Activated naive CD8-positive, alpha-beta T cell treated with anti-CD3 and anti-CD28 coated beads for 36 hours (primary cell): ENCODE results near the gene ATP7A. TPM values are rescaled to one million over a fixed set of nuclear protein-coding genes. Genes with fewer than 3 reads are reported as not detected.
"Not testable (repeated sequence)": the region's sequence is repeated elsewhere in the genome, so short reads cannot be mapped to it uniquely, and the experiment has no call there.

Source experiments
- DNase-seq: peaks from one replicate; pipeline ENCODE4 v3.0.0; 2021
- H3K27ac Mint-ChIP-seq: one replicate; pipeline ENCODE4 v1.8.0; 2022; ENCODE audit warnings: mild to moderate bottlenecking, moderate library complexity, mixed read lengths
- H3K27me3 Mint-ChIP-seq: one replicate; pipeline ENCODE4 v1.8.0; 2022; ENCODE audit warnings: mild to moderate bottlenecking, mixed read lengths
- H3K36me3 Mint-ChIP-seq: one replicate; pipeline ENCODE4 v1.8.0; 2021; ENCODE audit warnings: mild to moderate bottlenecking, mixed read lengths
- H3K4me1 Mint-ChIP-seq: one replicate; pipeline ENCODE4 v1.8.0; 2021; ENCODE audit warnings: mixed read lengths
- H3K4me3 Mint-ChIP-seq: one replicate; pipeline ENCODE4 v1.8.0; 2022; ENCODE audit warnings: mild to moderate bottlenecking, moderate library complexity, mixed read lengths
- H3K9me3 Mint-ChIP-seq: one replicate; pipeline ENCODE4 v1.8.0; 2022; ENCODE audit warnings: mixed read lengths
- total RNA-seq, 2 experiments: library from RNA; stranded (reverse); gene quantifications; one replicate each; pipeline ENCODE4 v1.2.3, GENCODE V29; 2021

The ATP7A gene
- total RNA-seq, 2 experiments from 2014 or later = 6.4 to 7.0 TPM

- no peak overlapping the region for H3K27ac Mint-ChIP-seq
- DNase-seq = no peak
- H3K36me3 Mint-ChIP-seq = peaks cover 7% of the 10 kb centered on the region
- H3K4me1 Mint-ChIP-seq = peaks cover 13% of the 10 kb centered on the region
- no peaks in the 10 kb centered on the region for H3K9me3 Mint-ChIP-seq
- no peak overlapping the region for H3K4me3 Mint-ChIP-seq
- no peaks in the 10 kb centered on the region for H3K27me3 Mint-ChIP-seq
These were observed 15.3 kb downstream of the ATP7A start for GRCh38 chrX:77925764-77926163.

GRCh38 chrX:77930581-77930980 lies 20.1 kb downstream of the ATP7A start:
- peaks cover 8% of the 10 kb centered on the region for H3K36me3 Mint-ChIP-seq
- DNase-seq = no peak
- H3K4me1 Mint-ChIP-seq = peaks cover 6% of the 10 kb centered on the region
- no peak overlapping the region for H3K27ac Mint-ChIP-seq
- no peak overlapping the region for H3K4me3 Mint-ChIP-seq
- no peaks in the 10 kb centered on the region for H3K27me3 Mint-ChIP-seq
- H3K9me3 Mint-ChIP-seq = no peaks in the 10 kb centered on the region

GRCh38 chrX:77935886-77936285 lies 25.4 kb downstream of the ATP7A start:
- Mint-ChIP-seq H3K36me3 (peaks cover 2% of the 10 kb centered on the region), H3K27me3 (no peaks in the 10 kb centered on the region), H3K9me3 (no peaks in the 10 kb centered on the region), H3K27ac (no peak overlapping the region), H3K4me3 (no peak overlapping the region), H3K4me1 (peaks cover 4% of the 10 kb centered on the region)
- DNase-seq = no peak

- Mint-ChIP-seq H3K4me3 (no peak overlapping the region), H3K36me3 (no peaks in the 10 kb centered on the region)
These were observed 25.8 kb downstream of the ATP7A start for GRCh38 chrX:77936299-77936698.

GRCh38 chrX:77937291-77937690 lies 26.8 kb downstream of the ATP7A start:
- H3K36me3 Mint-ChIP-seq = no peaks in the 10 kb centered on the region
- H3K4me3 Mint-ChIP-seq = no peak overlapping the region
- H3K27ac Mint-ChIP-seq = no peak overlapping the region
- DNase-seq = no peak
- H3K27me3 Mint-ChIP-seq = no peaks in the 10 kb centered on the region
- H3K4me1 Mint-ChIP-seq = peaks cover 4% of the 10 kb centered on the region
- H3K9me3 Mint-ChIP-seq = no peaks in the 10 kb centered on the region

More at GRCh38 chrX:77936299-77936698, 25.8 kb downstream of the ATP7A start:
- DNase-seq = no peak
- peaks cover 4% of the 10 kb centered on the region for H3K4me1 Mint-ChIP-seq
- H3K9me3 Mint-ChIP-seq = no peaks in the 10 kb centered on the region
- no peaks in the 10 kb centered on the region for H3K27me3 Mint-ChIP-seq
- no peak overlapping the region for H3K27ac Mint-ChIP-seq

GRCh38 chrX:77938083-77938680 lies 27.7 kb downstream of the ATP7A start:
- DNase-seq = no peak
- Mint-ChIP-seq H3K36me3 (no peaks in the 10 kb centered on the region), H3K4me1 (peaks cover 4% of the 10 kb centered on the region), H3K27ac (no peak overlapping the region), H3K4me3 (no peak overlapping the region), H3K27me3 (no peaks in the 10 kb centered on the region), H3K9me3 (no peaks in the 10 kb centered on the region)

GRCh38 chrX:77945031-77945430 lies 34.5 kb downstream of the ATP7A start:
- not testable (repeated sequence) for H3K36me3 Mint-ChIP-seq, H3K4me3 Mint-ChIP-seq, H3K9me3 Mint-ChIP-seq, DNase-seq, H3K27me3 Mint-ChIP-seq, H3K4me1 Mint-ChIP-seq, H3K27ac Mint-ChIP-seq

GRCh38 chrX:77945910-77946545 lies 35.5 kb downstream of the ATP7A start:
- Mint-ChIP-seq H3K4me3 (no peak overlapping the region), H3K36me3 (peaks cover 2% of the 10 kb centered on the region), H3K4me1 (peaks cover 2% of the 10 kb centered on the region), H3K27me3 (no peaks in the 10 kb centered on the region), H3K27ac (no peak overlapping the region), H3K9me3 (no peaks in the 10 kb centered on the region)
- no peak for DNase-seq

- no peak for DNase-seq
- Mint-ChIP-seq H3K27me3 (no peaks in the 10 kb centered on the region), H3K27ac (no peak overlapping the region), H3K4me3 (no peak overlapping the region), H3K36me3 (peaks cover 2% of the 10 kb centered on the region), H3K9me3 (no peaks in the 10 kb centered on the region), H3K4me1 (peaks cover 2% of the 10 kb centered on the region)
These were observed 36.1 kb downstream of the ATP7A start for GRCh38 chrX:77946571-77946970.

- Mint-ChIP-seq H3K27ac (no peak overlapping the region), H3K9me3 (no peaks in the 10 kb centered on the region), H3K4me1 (peaks cover 5% of the 10 kb centered on the region), H3K4me3 (no peak overlapping the region), H3K27me3 (no peaks in the 10 kb centered on the region), H3K36me3 (peaks cover 2% of the 10 kb centered on the region)
- no peak for DNase-seq
These were observed 39.3 kb downstream of the ATP7A start for GRCh38 chrX:77949840-77950239.

- peaks cover 5% of the 10 kb centered on the region for H3K4me1 Mint-ChIP-seq
- no peak for DNase-seq
- no peak overlapping the region for H3K27ac Mint-ChIP-seq
These were observed 41.7 kb downstream of the ATP7A start for GRCh38 chrX:77952173-77952572.

GRCh38 chrX:77953302-77953701 lies 42.8 kb downstream of the ATP7A start:
- peaks cover 9% of the 10 kb centered on the region for H3K4me1 Mint-ChIP-seq

More at GRCh38 chrX:77952173-77952572, 41.7 kb downstream of the ATP7A start:
- peaks cover 8% of the 10 kb centered on the region for H3K36me3 Mint-ChIP-seq
- H3K4me3 Mint-ChIP-seq = no peak overlapping the region
- peaks cover 1% of the 10 kb centered on the region for H3K9me3 Mint-ChIP-seq
- no peaks in the 10 kb centered on the region for H3K27me3 Mint-ChIP-seq

GRCh38 chrX:77953708-77954107 lies 43.2 kb downstream of the ATP7A start:
- Mint-ChIP-seq H3K9me3 (peaks cover 1% of the 10 kb centered on the region), H3K4me3 (no peak overlapping the region), H3K4me1 (peaks cover 9% of the 10 kb centered on the region), H3K27ac (no peak overlapping the region), H3K36me3 (peaks cover 15% of the 10 kb centered on the region), H3K27me3 (no peaks in the 10 kb centered on the region)
- DNase-seq = no peak

More at GRCh38 chrX:77953302-77953701, 42.8 kb downstream of the ATP7A start:
- H3K36me3 Mint-ChIP-seq = peaks cover 13% of the 10 kb centered on the region
- H3K27ac Mint-ChIP-seq = no peak overlapping the region
- no peaks in the 10 kb centered on the region for H3K27me3 Mint-ChIP-seq
- DNase-seq = no peak
- no peak overlapping the region for H3K4me3 Mint-ChIP-seq
- peaks cover 1% of the 10 kb centered on the region for H3K9me3 Mint-ChIP-seq

GRCh38 chrX:77960567-77960966 lies 50.1 kb downstream of the ATP7A start:
- peak overlapping the region; percentile 96 for H3K27ac Mint-ChIP-seq
- peaks cover 22% of the 10 kb centered on the region for H3K36me3 Mint-ChIP-seq
- DNase-seq = no peak
- peak overlapping the region; percentile 63 for H3K4me3 Mint-ChIP-seq
- H3K27me3 Mint-ChIP-seq = no peaks in the 10 kb centered on the region
- H3K4me1 Mint-ChIP-seq = peaks cover 36% of the 10 kb centered on the region
- peaks cover 1% of the 10 kb centered on the region for H3K9me3 Mint-ChIP-seq

GRCh38 chrX:77961063-77961462 lies 50.6 kb downstream of the ATP7A start:
- Mint-ChIP-seq H3K4me3 (peak overlapping the region; percentile 63), H3K27me3 (no peaks in the 10 kb centered on the region), H3K4me1 (peaks cover 36% of the 10 kb centered on the region), H3K27ac (peak overlapping the region; percentile 96), H3K9me3 (no peaks in the 10 kb centered on the region), H3K36me3 (peaks cover 21% of the 10 kb centered on the region)
- no peak for DNase-seq
